ENCODE measurements around the gene CCDC117.
"Not testable (repeated sequence)": the region's sequence is repeated elsewhere in the genome, so short reads cannot be mapped to it uniquely, and the experiment has no call there.

Gene CCDC117

GRCh38 chr22:28772633-28773460 is at the start of gene CCDC117:
CCDC117 (plus strand) TSS chr22:28772695; CDS start chr22:28772850, 155 bp downstream.
- H3K4me1 ChIP-seq (ENCODE audit: insufficient read depth, low read length), result no peaks in the 10 kb centered on the region
- H3K9ac ChIP-seq (ENCODE audit: low read depth, low read length), result peak within 1 kb of the TSS; percentile 84
- peaks cover 6% of the 10 kb centered on the region; the same call in 1 of the 2 replicates for H3K36me3 ChIP-seq (ENCODE audit: insufficient read depth, low read length)

GRCh38 chr22:28728002-28728401 is 44.5 kb upstream of the CCDC117 start:
- Histone ChIP-seq H3K4me1 (ENCODE audit: insufficient read depth, low read length) (no peaks in the 10 kb centered on the region), H3K36me3 (ENCODE audit: insufficient read depth, low read length) (peaks cover under 1% of the 10 kb centered on the region; the same call in 1 of the 2 replicates)

More at GRCh38 chr22:28772633-28773460, at the start of gene CCDC117:
- H3K9me3 ChIP-seq (ENCODE audit: control insufficient read depth, insufficient read depth, low read length), result no peaks in the 10 kb centered on the region; the same call in 1 of the 2 replicates

GRCh38 chr22:28728621-28729313 is 43.7 kb upstream of the CCDC117 start:
- Histone ChIP-seq H3K9me3 (ENCODE audit: control insufficient read depth, insufficient read depth, low read length) (no peaks in the 10 kb centered on the region), H3K36me3 (ENCODE audit: insufficient read depth, low read length) (peaks cover 4% of the 10 kb centered on the region; the same call in 1 of the 2 replicates), H3K4me1 (ENCODE audit: insufficient read depth, low read length) (0 out of 2 replicates have a peak, but pooled peaks cover 1% of the 10 kb centered on the region), H3K9ac (ENCODE audit: low read depth, low read length) (no peak overlapping the region)

More at GRCh38 chr22:28728002-28728401, 44.5 kb upstream of the CCDC117 start:
- Histone ChIP-seq H3K9ac (ENCODE audit: low read depth, low read length) (no peak overlapping the region), H3K9me3 (ENCODE audit: control insufficient read depth, insufficient read depth, low read length) (no peaks in the 10 kb centered on the region)

- Histone ChIP-seq H3K4me1 (ENCODE audit: insufficient read depth, low read length) (peaks cover 11% of the 10 kb centered on the region), H3K36me3 (ENCODE audit: insufficient read depth, low read length) (peaks cover 9% of the 10 kb centered on the region; the same call in 1 of the 2 replicates), H3K9ac (ENCODE audit: low read depth, low read length) (no peak overlapping the region), H3K9me3 (ENCODE audit: control insufficient read depth, insufficient read depth, low read length) (no peaks in the 10 kb centered on the region)
Measured at GRCh38 chr22:28730179-28730578, 42.3 kb upstream of the CCDC117 start.

GRCh38 chr22:28734393-28734792 is 38.1 kb upstream of the CCDC117 start:
- Histone ChIP-seq H3K36me3 (ENCODE audit: insufficient read depth, low read length) (peaks cover 9% of the 10 kb centered on the region; the same call in 1 of the 2 replicates), H3K9ac (ENCODE audit: low read depth, low read length) (no peak overlapping the region), H3K9me3 (ENCODE audit: control insufficient read depth, insufficient read depth, low read length) (no peaks in the 10 kb centered on the region), H3K4me1 (ENCODE audit: insufficient read depth, low read length) (peaks cover 26% of the 10 kb centered on the region)

GRCh38 chr22:28736301-28737155 is 36.0 kb upstream of the CCDC117 start:
- Histone ChIP-seq H3K9me3 (ENCODE audit: control insufficient read depth, insufficient read depth, low read length) (no peaks in the 10 kb centered on the region), H3K4me1 (ENCODE audit: insufficient read depth, low read length) (peaks cover 26% of the 10 kb centered on the region), H3K36me3 (ENCODE audit: insufficient read depth, low read length) (peaks cover 9% of the 10 kb centered on the region; the same call in 1 of the 2 replicates), H3K9ac (ENCODE audit: low read depth, low read length) (no peak overlapping the region)

GRCh38 chr22:28737701-28738100 is 34.8 kb upstream of the CCDC117 start:
- H3K4me1 ChIP-seq (ENCODE audit: insufficient read depth, low read length), result peaks cover 26% of the 10 kb centered on the region
- peaks cover 9% of the 10 kb centered on the region; the same call in 1 of the 2 replicates for H3K36me3 ChIP-seq (ENCODE audit: insufficient read depth, low read length)
- H3K9ac ChIP-seq (ENCODE audit: low read depth, low read length), result no peak overlapping the region
- H3K9me3 ChIP-seq (ENCODE audit: control insufficient read depth, insufficient read depth, low read length), result no peaks in the 10 kb centered on the region

GRCh38 chr22:28738876-28739275 is 33.6 kb upstream of the CCDC117 start:
- not testable (repeated sequence) for H3K36me3 ChIP-seq (ENCODE audit: insufficient read depth, low read length); H3K9ac ChIP-seq (ENCODE audit: low read depth, low read length); H3K9me3 ChIP-seq (ENCODE audit: control insufficient read depth, insufficient read depth, low read length)
- H3K4me1 ChIP-seq (ENCODE audit: insufficient read depth, low read length), result peaks cover 26% of the 10 kb centered on the region

- Histone ChIP-seq H3K9me3 (ENCODE audit: control insufficient read depth, insufficient read depth, low read length) (no peaks in the 10 kb centered on the region), H3K4me1 (ENCODE audit: insufficient read depth, low read length) (peaks cover 13% of the 10 kb centered on the region), H3K36me3 (ENCODE audit: insufficient read depth, low read length) (peaks cover 12% of the 10 kb centered on the region), H3K9ac (ENCODE audit: low read depth, low read length) (peak overlapping the region; percentile 87)
Measured at GRCh38 chr22:28741200-28741784, 31.2 kb upstream of the CCDC117 start.

GRCh38 chr22:28741785-28742561 is 30.5 kb upstream of the CCDC117 start, which contains the start of the genes CHEK2 and HSCB:
CHEK2 (minus strand) TSS chr22:28741820; CDS start chr22:28734721, 7,099 bp downstream.
HSCB (plus strand) TSS chr22:28742039; CDS start chr22:28742096, 57 bp downstream.
- peaks cover 12% of the 10 kb centered on the region for H3K36me3 ChIP-seq (ENCODE audit: insufficient read depth, low read length)
- peaks cover 10% of the 10 kb centered on the region for H3K4me1 ChIP-seq (ENCODE audit: insufficient read depth, low read length)

GRCh38 chr22:28742562-28742962 is 29.9 kb upstream of the CCDC117 start:
- H3K9me3 ChIP-seq (ENCODE audit: control insufficient read depth, insufficient read depth, low read length), result no peaks in the 10 kb centered on the region

More at GRCh38 chr22:28741785-28742561, 30.5 kb upstream of the CCDC117 start, which contains the start of the genes CHEK2 and HSCB:
- Histone ChIP-seq H3K9ac (ENCODE audit: low read depth, low read length) (peak within 1 kb of the TSS; percentile 87), H3K9me3 (ENCODE audit: control insufficient read depth, insufficient read depth, low read length) (no peaks in the 10 kb centered on the region)

GRCh38 chr22:28743852-28744251 is 28.6 kb upstream of the CCDC117 start:
- 0 out of 2 replicates have a peak, but pooled peaks cover 3% of the 10 kb centered on the region for H3K4me1 ChIP-seq (ENCODE audit: insufficient read depth, low read length)
- H3K36me3 ChIP-seq (ENCODE audit: insufficient read depth, low read length), result peaks cover 20% of the 10 kb centered on the region
- no peak overlapping the region for H3K9ac ChIP-seq (ENCODE audit: low read depth, low read length)
- no peaks in the 10 kb centered on the region for H3K9me3 ChIP-seq (ENCODE audit: control insufficient read depth, insufficient read depth, low read length)

More at GRCh38 chr22:28742562-28742962, 29.9 kb upstream of the CCDC117 start:
- Histone ChIP-seq H3K36me3 (ENCODE audit: insufficient read depth, low read length) (peaks cover 13% of the 10 kb centered on the region), H3K4me1 (ENCODE audit: insufficient read depth, low read length) (peaks cover 4% of the 10 kb centered on the region; the same call in 1 of the 2 replicates), H3K9ac (ENCODE audit: low read depth, low read length) (peak overlapping the region; percentile 87)

- H3K36me3 ChIP-seq (ENCODE audit: insufficient read depth, low read length), result peaks cover 26% of the 10 kb centered on the region
- H3K9ac ChIP-seq (ENCODE audit: low read depth, low read length), result no peak overlapping the region
- no peaks in the 10 kb centered on the region for H3K4me1 ChIP-seq (ENCODE audit: insufficient read depth, low read length)
- no peaks in the 10 kb centered on the region for H3K9me3 ChIP-seq (ENCODE audit: control insufficient read depth, insufficient read depth, low read length)
Measured at GRCh38 chr22:28750471-28750881, 22.0 kb upstream of the CCDC117 start.
